ENCODE results near the gene CFB. TPM values are rescaled to one million over a fixed set of nuclear protein-coding genes. Genes with fewer than 3 reads are reported as not detected.

The CFB gene
- total RNA-seq, 1 donor from 2014 or later: 3.9 TPM

- Mint-ChIP-seq H3K27me3 (peaks cover 2% of the 10 kb centered on the region), H3K36me3 (ENCODE audit: insufficient read depth) (no peaks in the 10 kb centered on the region), H3K4me1 (ENCODE audit: low read depth) (no peaks in the 10 kb centered on the region), H3K27ac (no peak overlapping the region), H3K4me3 (ENCODE audit: low read depth) (no peak overlapping the region), H3K9me3 (ENCODE audit: low read depth) (no peaks in the 10 kb centered on the region)
- TF ChIP-seq, protein P1, sequence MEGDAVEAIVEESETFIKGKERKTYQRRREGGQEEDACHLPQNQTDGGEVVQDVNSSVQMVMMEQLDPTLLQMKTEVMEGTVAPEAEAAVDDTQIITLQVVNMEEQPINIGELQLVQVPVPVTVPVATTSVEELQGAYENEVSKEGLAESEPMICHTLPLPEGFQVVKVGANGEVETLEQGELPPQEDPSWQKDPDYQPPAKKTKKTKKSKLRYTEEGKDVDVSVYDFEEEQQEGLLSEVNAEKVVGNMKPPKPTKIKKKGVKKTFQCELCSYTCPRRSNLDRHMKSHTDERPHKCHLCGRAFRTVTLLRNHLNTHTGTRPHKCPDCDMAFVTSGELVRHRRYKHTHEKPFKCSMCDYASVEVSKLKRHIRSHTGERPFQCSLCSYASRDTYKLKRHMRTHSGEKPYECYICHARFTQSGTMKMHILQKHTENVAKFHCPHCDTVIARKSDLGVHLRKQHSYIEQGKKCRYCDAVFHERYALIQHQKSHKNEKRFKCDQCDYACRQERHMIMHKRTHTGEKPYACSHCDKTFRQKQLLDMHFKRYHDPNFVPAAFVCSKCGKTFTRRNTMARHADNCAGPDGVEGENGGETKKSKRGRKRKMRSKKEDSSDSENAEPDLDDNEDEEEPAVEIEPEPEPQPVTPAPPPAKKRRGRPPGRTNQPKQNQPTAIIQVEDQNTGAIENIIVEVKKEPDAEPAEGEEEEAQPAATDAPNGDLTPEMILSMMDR (IDR thresholded peaks at IDR 0.05; ENCODE audit: unreplicated experiment): no peak
- DNase-seq (ENCODE audit: low spot score, unreplicated experiment): no peak
Observed at GRCh38 chr6:31915756-31916155, 30.1 kb upstream of the CFB start.

DNA sequence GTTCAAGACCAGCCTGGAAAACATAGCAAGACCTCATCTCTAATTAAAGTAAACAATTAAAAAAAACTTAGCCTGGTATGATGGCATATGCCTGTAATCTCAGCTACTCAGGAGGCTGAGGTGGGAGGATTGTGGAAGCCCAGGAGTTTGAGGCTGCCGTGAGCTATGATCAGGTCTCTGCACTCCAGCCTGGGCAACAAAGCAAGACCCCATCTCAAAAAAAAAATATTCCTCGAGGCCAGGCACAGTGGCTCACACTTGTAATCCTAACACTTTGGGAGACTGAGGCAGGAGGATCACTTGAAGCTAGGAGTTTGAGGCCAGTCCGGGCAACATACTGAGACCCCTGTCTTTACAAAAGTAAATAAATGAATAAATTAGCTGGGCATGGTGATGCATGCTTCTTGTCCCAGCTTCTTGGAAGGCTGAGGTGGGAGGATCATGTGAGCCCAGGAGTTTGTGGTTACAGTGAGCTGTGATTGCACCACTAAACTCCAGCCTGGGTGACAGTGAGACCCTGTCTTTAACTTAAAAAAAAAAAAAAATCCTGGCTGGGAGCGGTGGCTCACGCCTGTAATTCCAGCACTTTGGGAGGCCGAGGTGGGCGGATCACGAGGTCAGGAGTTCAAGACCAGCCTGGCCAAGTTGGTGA lies 27.7 kb upstream of the CFB start:
- no peak overlapping the region for H3K27ac Mint-ChIP-seq
- peaks cover 3% of the 10 kb centered on the region for H3K4me1 Mint-ChIP-seq (ENCODE audit: low read depth)
- H3K27me3 Mint-ChIP-seq: peaks cover 2% of the 10 kb centered on the region
- no peak for DNase-seq (ENCODE audit: low spot score, unreplicated experiment)
- no peaks in the 10 kb centered on the region for H3K36me3 Mint-ChIP-seq (ENCODE audit: insufficient read depth)
- TF ChIP-seq, protein P1 (IDR thresholded peaks at IDR 0.05; ENCODE audit: unreplicated experiment): no peak
- H3K9me3 Mint-ChIP-seq (ENCODE audit: low read depth): no peaks in the 10 kb centered on the region
- no peak overlapping the region for H3K4me3 Mint-ChIP-seq (ENCODE audit: low read depth)

- no peaks in the 10 kb centered on the region for H3K36me3 Mint-ChIP-seq (ENCODE audit: insufficient read depth)
- DNase-seq (ENCODE audit: low spot score, unreplicated experiment): no peak
- H3K27me3 Mint-ChIP-seq: peaks cover 2% of the 10 kb centered on the region
- no peak overlapping the region for H3K4me3 Mint-ChIP-seq (ENCODE audit: low read depth)
- peaks cover 3% of the 10 kb centered on the region for H3K4me1 Mint-ChIP-seq (ENCODE audit: low read depth)
- TF ChIP-seq, protein P1 (IDR thresholded peaks at IDR 0.05; ENCODE audit: unreplicated experiment): no peak
- no peak overlapping the region for H3K27ac Mint-ChIP-seq
- H3K9me3 Mint-ChIP-seq (ENCODE audit: low read depth): no peaks in the 10 kb centered on the region
Observed at GRCh38 chr6:31919624-31920303, 26.1 kb upstream of the CFB start.

GRCh38 chr6:31920811-31921210 lies 25.1 kb upstream of the CFB start:
- no peaks in the 10 kb centered on the region for H3K36me3 Mint-ChIP-seq (ENCODE audit: insufficient read depth)
- H3K4me1 Mint-ChIP-seq (ENCODE audit: low read depth): peaks cover 3% of the 10 kb centered on the region
- no peak overlapping the region for H3K27ac Mint-ChIP-seq
- no peaks in the 10 kb centered on the region for H3K9me3 Mint-ChIP-seq (ENCODE audit: low read depth)
- TF ChIP-seq, protein P1 (IDR thresholded peaks at IDR 0.05; ENCODE audit: unreplicated experiment): no peak
- no peak overlapping the region for H3K4me3 Mint-ChIP-seq (ENCODE audit: low read depth)
- H3K27me3 Mint-ChIP-seq: peaks cover under 1% of the 10 kb centered on the region
- no peak for DNase-seq (ENCODE audit: low spot score, unreplicated experiment)

- H3K36me3 Mint-ChIP-seq (ENCODE audit: insufficient read depth): no peaks in the 10 kb centered on the region
- H3K27ac Mint-ChIP-seq: no peak overlapping the region
- no peak for DNase-seq (ENCODE audit: low spot score, unreplicated experiment)
- H3K4me1 Mint-ChIP-seq (ENCODE audit: low read depth): peaks cover 3% of the 10 kb centered on the region
- H3K9me3 Mint-ChIP-seq (ENCODE audit: low read depth): no peaks in the 10 kb centered on the region
- peaks cover 3% of the 10 kb centered on the region for H3K27me3 Mint-ChIP-seq
- no peak overlapping the region for H3K4me3 Mint-ChIP-seq (ENCODE audit: low read depth)
- TF ChIP-seq, protein P1 (IDR thresholded peaks at IDR 0.05; ENCODE audit: unreplicated experiment): peak; percentile 25
Observed at GRCh38 chr6:31922942-31923341, 23.0 kb upstream of the CFB start.
